AG20443 (cell line): ENCODE measurements around the gene ABHD17B.
"Not testable (repeated sequence)": the region's sequence is repeated elsewhere in the genome, so short reads cannot be mapped to it uniquely, and the experiment has no call there.

Experiments
- DNase-seq: peaks from one replicate; pipeline ENCODE4 v3.0.0; 2012; ENCODE audit warnings: low spot score, mixed read lengths

ABHD17B gene

DNA sequence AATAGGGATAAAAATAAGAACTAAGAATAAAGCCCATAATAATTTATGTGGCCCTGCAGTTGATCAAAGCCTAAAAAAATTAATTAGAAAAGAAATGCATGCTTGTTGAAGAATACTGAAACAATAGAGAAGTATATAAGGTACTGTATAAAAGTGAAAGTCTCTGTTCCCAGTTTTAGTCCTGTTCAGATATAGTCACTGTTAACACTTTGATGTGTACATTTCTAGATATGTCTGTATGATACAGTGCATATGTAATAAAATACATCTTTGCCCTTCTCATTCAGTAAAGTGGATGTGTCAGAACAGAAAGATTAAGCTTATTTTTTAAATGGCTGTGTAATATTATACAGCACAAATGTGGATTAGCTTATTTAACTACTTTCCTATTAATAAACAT is 4.5 kb upstream of the ABHD17B start:
- no peak for DNase-seq

DNA sequence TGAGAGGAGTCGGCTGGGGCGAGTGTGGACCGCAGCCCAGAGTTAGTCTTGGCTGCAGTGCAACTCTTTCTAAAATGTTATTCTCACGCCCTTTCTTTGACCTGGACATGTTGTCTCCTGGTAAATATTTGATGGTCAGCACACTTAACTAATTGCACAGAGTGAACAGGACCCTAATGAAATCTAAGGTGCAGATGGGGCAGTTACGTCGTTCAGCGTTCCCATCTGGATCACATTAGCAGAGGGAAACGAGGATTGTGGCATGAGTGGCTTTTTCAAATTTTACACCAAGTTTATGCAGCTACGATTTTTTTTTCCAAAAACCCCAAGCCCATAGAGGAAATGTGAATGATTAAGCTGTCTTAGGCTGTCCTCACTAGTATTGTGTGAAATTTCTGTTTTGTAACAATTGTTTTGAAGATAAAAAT is 929 bp upstream of the ABHD17B start:
- DNase-seq = peak; percentile 39

DNA sequence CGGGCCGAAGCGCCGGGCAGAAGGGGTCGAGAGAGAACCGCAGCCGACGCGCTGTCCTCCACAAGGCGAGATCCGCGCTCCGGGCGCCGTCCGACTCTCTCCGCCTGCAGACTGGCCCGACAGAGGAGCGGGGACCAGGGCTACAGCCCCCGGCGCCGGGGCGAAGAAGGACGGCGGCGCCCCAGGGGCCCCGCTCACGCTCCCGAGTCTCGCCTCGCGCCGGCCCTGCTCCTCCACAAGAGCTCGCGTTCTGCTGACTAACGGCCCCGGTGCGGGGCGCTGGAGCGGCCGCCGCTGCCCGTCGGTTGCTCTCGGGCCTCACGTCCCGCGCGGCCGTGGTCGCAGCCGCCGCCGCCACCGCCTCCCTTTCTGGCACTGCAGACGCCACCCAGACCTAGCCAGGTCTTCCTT is 338 bp downstream of the ABHD17B start:
- DNase-seq = peak; percentile 63

DNA sequence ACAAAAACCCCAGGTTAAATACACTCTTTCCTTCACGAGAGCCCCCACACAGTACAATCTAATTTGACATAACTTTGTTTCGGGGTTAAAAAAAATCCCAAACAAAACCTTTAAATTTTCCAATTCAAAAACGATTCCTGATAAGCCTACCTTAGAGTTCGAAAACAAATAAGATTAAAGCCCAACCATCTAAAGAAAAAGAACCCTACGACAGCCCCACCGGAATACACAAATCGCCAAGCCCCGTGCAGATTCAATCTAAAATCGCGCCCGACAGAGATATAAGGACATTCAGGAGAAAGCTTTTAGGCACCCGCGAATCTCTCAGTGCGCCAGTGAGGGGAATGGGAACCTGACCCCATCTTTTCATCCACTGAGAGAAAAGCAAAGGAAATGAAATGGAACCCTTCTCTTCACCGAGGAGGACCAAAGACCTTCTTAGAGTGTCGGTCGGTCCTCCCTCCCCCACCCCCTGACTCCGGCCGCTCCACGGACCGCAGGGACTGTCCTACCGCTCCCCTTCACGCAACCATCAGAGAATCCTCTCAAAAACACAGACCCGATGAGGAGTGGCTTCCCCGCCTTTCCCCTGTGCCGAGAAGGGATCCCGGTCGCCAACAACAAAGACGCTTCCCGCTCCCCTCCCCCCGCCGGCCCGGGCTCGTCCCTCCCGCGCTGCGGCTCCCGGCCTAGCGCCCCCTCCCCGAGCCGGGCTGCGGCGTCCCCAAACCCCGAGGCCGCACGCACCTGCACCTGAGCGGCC is 925 bp downstream of the ABHD17B start:
- peak; percentile 47 for DNase-seq

DNA sequence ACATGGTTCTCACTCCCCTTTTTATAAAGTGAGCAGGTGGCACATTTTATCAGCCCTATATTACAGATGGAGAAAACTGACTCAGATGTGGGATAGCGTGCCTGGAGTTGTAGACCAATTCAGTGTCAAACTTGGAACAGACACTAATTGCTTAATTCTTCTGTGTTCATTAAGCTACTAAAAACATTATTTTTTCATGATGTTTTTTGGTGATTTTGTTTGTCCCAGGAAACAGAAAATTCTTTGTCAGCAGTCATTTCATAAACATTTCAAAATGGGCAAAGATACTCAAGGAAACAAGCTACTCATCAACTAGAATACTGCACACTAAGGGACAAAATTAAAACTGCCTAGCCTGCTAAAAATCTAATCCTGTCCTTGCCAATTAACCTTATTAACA is 2.2 kb downstream of the ABHD17B start:
- DNase-seq = no peak

DNA sequence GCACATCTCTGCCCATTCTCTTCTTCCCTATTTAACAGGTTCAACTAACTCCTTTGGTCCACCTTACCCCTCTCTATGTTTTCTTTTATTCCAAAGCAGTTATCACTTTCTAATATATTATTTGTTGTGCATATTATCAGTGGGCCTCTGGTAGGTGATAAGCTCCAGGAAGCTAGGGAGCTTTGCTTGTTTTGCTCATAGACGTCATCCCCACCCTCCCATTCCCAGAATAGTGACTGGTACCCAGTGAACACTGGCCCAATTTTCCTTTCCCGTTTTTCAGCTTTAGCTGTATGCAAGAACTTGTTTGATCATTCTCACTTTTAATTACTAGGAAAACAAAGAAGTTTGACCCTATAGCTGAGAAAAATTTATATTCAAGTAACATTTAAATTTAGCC is 6.9 kb downstream of the ABHD17B start:
- no peak for DNase-seq

DNA sequence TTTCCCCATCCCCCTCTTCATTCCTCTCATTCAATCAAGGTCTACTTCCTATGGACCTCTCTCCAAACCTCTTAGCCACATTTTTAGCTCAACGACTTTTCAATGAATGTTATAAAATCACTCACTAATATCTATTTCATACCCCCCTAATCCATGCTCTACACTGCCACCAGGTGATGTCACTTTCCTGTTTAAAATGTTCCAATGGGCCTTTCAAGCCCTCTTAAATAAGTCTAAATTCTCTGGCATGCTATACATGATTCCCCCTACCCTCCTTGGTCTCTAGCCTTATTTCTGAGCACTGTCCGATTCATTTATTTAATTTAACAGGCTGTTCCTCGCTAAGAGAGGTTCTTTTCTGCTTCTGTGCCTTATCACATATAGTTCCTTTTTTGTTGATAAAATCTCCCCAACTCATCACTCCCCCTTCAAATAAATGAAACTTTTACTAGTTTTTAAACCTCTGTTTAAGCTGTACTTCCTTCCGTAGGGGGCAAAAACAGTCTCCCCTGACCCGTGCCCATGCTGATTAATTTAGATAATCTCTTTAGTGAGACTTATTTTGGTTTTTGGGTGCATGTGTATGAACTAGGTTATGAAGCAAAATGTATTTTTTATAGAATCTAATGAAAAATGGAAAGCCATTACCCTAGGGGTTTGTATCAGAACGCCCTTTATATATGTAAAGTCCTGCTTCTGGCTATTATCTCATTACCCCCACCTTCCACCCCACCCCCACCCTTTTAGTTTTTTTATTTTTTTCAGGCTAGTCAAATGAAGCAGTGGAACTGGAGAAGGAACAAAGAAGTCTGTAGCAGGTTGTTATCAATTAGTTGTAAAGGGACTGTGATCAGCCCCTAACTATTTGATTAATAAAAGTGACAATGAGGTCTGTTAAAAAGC is 9.0 kb downstream of the ABHD17B start:
- no peak for DNase-seq

DNA sequence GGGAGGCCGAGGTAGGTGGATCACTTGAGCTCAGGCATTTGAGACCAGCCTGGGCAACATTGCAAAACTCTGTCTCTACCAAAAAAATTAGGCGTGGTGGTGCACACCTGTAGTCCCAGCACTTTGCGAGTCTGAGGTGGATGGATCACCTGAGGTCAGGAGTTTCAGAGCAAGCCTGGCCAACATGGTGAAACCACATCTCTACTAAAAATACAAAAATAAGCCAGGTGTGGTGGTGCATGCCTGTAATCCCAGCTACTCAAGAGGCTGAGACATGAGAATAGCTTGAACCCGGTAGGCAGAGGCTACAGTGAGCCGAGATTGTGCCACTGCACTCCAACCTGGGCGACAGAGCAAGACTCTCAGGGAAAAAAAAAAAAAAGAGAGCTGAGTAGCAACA is 12.2 kb downstream of the ABHD17B start:
- DNase-seq = not testable (repeated sequence)

DNA sequence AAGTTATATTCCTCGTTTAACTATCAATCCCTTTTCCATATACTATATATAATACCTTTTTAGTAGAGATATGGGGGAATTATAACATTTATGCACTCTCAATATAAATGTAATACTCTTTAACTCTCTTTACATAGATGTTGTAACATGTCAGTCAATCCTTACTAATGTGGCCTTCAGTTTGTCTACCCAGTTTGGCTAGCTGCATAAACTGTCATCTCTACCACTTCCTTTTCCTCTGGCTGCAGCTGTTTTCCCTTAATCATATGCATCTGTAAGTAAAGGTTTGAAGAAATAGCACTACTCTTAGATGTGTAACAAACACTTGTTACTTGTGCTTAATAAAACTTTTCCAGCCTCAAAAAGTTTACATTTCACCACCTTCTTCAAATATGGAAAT is 13.4 kb downstream of the ABHD17B start:
- no peak for DNase-seq

DNA sequence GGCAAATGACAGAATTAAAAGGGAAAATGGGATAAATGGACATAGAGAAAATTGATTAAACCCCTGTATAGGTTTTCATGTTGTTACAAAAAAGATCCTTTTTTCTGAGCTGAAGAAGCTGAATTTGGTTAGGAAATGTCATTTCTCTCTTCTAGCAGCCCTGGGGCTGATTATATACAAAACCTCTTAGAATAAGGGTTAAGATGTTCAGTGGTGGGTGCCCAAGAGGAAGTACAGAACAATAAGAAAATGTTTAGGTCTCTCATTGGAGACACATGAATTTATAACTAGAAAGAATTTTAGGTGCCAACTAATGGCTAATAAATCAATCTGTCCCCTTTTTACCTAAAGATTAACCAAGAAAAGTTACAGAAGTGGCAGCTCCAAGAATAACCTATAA is 14.2 kb downstream of the ABHD17B start:
- DNase-seq = no peak

DNA sequence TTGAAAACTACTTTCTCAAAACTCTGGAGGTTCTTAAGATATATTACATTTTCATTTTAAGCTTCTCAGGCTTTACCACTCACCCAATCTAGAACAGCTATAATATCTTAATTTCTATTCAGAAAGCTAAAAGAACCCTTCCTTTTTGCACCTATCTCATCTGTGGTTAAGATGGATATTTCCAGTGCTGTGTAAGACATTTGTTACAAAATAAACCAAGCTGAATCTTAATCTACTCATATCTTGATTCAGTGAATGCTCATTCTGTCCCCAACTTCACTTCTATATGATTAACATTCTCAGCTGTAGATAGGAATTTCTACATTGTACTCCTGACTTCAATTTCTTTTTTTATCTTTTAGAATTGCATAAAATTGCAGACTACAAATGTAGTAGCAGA is 15.0 kb downstream of the ABHD17B start:
- DNase-seq = no peak

DNA sequence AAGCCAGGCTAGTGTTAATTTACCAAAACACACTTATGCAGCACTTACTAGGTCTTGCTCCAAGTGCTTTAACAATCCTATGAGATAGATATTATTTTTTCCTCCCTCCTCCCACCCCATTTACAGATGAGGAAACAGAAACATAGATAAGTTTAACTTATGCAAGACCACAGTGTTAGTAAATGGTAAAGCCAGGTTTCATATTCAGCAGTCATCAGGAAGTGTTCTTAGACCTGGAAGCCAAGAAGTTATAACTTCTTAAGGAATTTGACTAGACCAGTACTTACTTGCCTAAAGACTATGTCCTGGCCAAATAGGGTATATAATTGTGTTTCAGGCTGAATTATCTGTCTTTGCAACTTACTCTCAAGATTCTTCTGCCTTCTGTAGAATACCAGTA is 15.9 kb downstream of the ABHD17B start:
- DNase-seq = no peak

DNA sequence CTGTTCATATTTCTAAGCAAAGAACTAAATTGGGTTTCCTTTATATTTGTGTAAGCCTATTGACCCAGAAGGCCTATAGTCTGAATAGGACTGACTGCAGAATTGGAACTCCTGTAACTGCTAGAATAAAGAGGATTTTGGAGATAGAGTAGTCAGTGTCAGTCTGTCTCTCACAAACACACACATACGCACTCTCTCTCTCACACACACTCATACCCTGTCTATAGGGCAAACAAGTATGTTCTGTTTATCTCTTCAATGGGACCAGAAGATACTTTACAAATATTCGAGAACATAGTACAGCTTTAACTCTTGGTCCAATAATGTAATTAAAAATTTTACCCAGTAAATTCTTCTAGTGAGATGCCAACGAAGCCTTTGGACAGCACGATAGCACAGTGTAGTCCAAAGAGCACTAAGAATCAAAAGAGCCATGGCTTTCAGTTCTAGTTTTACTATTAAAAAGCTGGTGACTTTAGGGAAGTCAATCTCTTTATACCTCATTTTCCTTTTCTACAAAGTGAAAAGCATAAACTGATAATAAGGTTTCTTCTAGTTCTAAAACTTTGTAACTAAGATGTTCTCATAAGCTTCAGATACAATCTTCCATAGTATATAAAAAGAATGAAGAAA is 19.3 kb downstream of the ABHD17B start:
- no peak for DNase-seq

DNA sequence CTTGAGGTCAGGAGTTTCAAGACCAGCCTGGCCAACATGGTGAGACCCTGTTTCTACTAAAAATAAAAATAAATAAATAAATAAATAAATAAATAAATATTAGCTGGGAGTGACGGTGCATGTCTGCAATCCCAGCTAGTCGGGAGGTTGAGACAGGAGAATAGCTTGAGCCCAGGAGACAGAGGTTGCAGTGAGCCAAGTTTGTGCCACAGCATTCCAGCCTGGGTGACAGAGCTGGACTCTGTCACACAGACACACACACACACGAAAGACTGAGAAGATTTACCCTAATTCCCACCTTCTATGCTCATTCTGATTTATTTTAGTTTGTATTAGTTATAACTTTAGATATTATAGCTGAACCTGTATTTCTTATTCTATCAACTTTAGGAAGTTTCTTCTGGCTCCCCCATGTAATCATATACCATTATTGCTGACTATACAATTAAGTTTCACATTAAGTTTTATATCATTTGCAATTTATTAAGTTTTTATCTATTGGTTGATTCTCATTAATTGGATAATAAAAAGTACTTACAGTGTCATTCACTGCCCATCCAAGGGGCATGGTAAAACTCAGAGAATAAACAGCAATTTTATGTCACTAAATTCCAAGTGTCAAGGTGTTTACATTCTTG is 20.8 kb downstream of the ABHD17B start:
- no peak for DNase-seq

DNA sequence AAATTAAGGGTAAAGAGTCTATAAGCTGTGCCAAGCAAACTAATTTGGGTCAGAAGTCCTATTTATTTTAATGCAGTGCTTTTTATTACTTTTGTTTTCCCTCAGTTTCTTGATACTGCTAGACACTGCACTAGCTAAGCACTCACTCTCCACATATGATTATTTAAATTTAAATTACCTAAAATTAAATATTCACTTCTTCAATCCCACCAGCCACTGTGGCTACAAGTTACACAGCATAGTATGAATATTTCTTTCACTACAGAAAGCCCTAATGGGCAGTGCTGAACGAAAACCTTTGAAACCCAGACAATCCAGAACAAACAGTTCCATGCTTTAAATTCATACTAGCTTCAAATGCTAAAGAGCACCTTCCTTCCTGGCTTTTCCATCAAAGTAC is 23.6 kb downstream of the ABHD17B start:
- DNase-seq = no peak

DNA sequence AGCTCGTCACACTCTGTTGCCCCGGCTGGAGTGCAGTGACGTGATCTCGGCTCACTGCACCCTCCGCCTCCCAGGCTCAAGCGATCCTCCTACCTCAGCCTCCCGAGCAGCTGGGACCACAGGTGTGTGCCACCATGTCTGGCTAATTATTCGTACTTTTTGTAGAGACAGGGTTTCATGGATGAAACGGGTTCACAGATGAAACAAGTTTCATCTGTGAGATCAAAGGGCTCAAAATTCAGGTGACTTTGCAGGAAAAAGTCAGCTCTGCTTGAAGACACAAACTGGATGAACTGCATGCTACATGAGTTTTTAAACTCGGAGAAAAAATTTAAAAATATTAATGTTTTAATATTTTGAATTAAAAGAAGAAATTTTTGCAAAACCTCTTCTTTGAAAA is 24.5 kb downstream of the ABHD17B start:
- no peak for DNase-seq

DNA sequence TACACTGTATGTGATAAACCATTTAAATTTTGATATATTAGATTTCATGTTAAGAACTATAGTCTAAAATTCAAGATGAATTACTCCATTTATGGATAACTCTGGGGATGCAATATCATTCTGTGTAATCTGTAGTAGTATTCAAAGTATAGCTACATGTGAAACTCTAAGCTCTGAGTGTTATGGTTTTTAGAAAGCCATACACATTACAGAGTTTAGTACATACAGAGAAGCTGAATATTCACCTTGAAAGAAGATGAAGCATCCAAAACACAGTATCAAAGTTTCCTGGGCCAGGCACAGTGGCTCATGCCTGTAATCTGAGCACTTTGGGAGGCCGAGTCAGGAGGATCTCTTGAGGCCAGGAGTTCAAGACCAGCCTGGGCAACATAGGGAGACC is 25.0 kb downstream of the ABHD17B start:
- DNase-seq = no peak

DNA sequence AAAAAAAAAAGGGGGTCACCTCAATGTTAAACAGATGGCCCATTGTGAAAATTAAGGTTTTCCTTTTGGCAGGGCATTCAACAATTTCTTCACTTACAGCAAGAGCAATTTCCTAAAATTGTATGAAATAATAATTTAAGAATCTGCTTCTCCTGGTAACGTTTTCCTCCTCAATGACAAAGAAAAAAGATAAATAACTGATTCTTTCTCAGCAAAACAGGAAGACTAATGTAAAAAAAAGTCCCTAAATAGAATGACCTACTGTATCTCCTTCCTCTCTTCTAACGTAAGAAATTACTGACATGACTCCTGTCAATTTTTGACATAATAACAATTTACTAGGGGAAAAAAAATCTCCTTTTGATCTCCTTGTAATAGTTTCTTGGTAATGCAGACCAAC is 25.5 kb downstream of the ABHD17B start:
- DNase-seq = no peak

DNA sequence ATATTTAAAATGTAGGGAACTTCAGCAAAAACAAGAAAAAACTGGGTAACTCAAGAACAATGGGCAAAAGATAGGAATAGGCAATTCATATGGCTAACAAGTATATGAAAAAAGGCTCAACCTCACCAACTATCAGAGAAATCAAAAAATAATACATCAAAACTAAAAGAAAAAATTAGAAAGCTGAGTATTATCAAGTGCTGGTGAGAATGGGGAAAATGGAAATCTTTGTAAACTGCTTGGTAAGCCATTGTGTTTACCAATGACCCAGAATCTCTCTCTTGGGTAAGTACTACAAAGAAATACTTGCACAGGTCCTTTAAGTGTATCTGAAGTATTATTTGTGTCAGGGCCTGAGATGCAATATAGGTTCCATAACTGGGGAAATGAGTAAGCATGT is 27.0 kb downstream of the ABHD17B start:
- no peak for DNase-seq

DNA sequence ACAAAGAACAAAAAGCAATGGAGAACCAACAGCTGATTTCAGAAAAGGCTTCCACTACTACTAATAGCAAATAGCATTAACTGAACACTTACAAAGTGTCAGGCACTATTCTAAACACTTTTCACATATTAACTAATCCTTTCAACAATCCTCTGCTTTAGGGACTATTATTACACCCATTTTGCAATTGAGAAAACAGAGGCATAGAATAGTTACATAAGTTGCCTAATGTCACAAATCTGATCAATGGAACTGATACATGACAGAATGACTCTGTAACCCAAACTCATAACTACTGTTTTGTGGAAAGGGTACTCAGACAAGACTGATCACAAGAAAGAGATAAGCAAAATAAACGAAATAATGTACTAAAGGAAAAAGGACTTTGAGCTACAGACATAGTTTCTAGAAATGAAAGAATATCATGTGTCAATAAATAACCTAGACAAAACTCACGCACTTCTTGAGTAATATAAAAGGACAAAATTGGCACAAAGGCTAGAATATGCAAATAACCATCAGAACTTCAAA is 31.3 kb downstream of the ABHD17B start:
- no peak for DNase-seq

DNA sequence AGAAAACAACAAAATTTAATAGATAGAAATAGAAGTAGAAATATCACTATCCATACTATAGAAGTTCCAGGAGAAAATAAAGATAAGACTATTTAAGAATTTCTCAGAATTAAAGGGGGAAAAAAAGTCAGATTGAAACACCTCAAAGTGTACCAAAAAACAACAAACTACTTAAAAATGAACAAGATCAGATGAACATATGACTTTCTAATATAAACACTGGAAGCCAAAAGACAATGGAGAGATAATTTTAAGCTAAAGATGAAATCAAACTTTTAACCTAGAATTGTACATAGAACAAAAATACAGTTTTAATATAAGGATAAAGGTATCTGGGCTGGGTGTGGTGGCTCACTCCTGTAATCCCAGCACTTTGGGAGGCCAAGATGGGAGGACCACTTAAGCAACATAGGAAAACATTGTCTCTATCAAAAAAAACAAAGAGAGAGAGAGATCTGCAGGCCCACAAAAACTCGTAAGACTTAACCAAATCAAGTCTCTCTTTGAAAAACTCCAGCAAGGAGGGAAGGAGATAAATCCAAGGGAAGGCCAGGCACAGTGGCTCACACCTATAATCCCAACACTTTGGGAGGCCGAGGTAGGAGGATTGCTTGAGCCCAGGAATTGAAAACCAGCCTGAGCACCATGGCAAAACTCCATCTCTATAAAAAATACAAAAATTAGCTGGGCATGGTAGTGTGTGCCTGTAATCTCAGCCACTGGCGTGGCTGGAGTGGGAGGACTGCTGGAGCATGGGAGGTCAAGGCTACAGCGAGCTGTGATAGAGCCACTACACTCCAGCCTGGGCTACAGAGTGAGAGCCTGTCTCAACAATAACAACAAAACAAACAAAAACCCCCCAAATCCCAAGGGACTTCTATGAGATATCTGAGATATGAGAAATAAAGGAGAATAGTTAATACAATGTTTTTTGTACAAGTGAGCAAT is 32.4 kb downstream of the ABHD17B start:
- no peak for DNase-seq
